Esophagus squamous epithelium (tissue), 5 donors: ENCODE data around the gene PSMA7. TPM values are rescaled to one million over a fixed set of nuclear protein-coding genes. Genes with fewer than 3 reads are reported as not detected.
A peak's percentile ranks its signal among the peaks of the same experiment; 100 is the strongest.

Experiments
- DNase-seq: peaks from one replicate; lab custom pipeline; 2025; lab: John Stamatoyannopoulos, UW
- H3K27ac ChIP-seq, 4 donors: fragments of 200-600 bp; sonication (generic); one replicate each; pipeline ENCODE4 v1.5.1; 2016 to 2019; ENCODE audit warnings: mild to moderate bottlenecking in 1 of 4
- H3K27me3 ChIP-seq, 4 donors: fragments of 200-600 bp; sonication (generic); 1 replicate in 3 of 4; 2 replicates in 1 of 4; pipeline versions ENCODE4 v1.5.1 to v1.6.0; 2017 to 2021; ENCODE audit warnings: antibody characterized with exemption in 1 of 4
- H3K36me3 ChIP-seq, 3 donors: fragments of 200-600 bp; sonication (generic); one replicate each; pipeline ENCODE4 v1.5.1; 2016 to 2019
- H3K4me1 ChIP-seq, 3 donors: fragments of 200-600 bp; sonication (generic); one replicate each; pipeline ENCODE4 v1.5.1; 2017 to 2019
- H3K4me3 ChIP-seq, 4 donors: fragments of 200-600 bp; sonication (generic); 1 replicate in 3 of 4; 2 replicates in 1 of 4; pipeline ENCODE4 v1.5.1; 2016 to 2019; ENCODE audit warnings: mild to moderate bottlenecking in 2 of 4, moderate library complexity in 1 of 4
- H3K9me3 ChIP-seq, 3 donors: fragments of 200-600 bp; sonication (generic); one replicate each; pipeline ENCODE4 v1.5.1; 2016 to 2019
- POLR2A ChIP-seq, 4 donors: fragments of 450-650 bp; IDR thresholded peaks; one replicate each; pipeline ENCODE4 v1.6.1; 2017; ENCODE audit warnings: antibody characterized with exemption in 4 of 4, mild to moderate bottlenecking in 4 of 4, moderate library complexity in 3 of 4
- whole genome bisulfite sequencing, 2 donors: methylation state at CpG; one replicate each; pipeline ENCODE4 v1.1.5; 2018; 5-methylcytosine and 5-hydroxymethylcytosine counted together
- intact Hi-C: fragments of 100-400 bp; cut with DNase I; formaldehyde crosslinking; loops from one replicate; pipeline ENCODE4 v1.15.0; 2022
- total RNA-seq, 4 donors: library from RNA; depleted of rRNA; stranded (reverse); fragments of >200 nt; gene quantifications; one replicate each; pipeline ENCODE4 v1.1.0, GENCODE V29; 2016
- TF ChIP-seq, protein P1 (sequence below), 6 experiments: fragments of 450-650 bp in 4 of 6; fragments of 200-600 bp in 2 of 6; sonication (generic) in 2 of 6; IDR thresholded peaks; one replicate each; pipeline ENCODE4 v1.5.1; 2016 to 2019; ENCODE audit warnings: antibody characterized with exemption in 6 of 6, mild to moderate bottlenecking in 4 of 6, moderate library complexity in 4 of 6
- donor health status: DM: yes; HTN: yes; CAD: no.

The PSMA7 gene
- total RNA-seq, 4 donors from 2014 or later: 230 to 373 (median 297) TPM

DNA sequence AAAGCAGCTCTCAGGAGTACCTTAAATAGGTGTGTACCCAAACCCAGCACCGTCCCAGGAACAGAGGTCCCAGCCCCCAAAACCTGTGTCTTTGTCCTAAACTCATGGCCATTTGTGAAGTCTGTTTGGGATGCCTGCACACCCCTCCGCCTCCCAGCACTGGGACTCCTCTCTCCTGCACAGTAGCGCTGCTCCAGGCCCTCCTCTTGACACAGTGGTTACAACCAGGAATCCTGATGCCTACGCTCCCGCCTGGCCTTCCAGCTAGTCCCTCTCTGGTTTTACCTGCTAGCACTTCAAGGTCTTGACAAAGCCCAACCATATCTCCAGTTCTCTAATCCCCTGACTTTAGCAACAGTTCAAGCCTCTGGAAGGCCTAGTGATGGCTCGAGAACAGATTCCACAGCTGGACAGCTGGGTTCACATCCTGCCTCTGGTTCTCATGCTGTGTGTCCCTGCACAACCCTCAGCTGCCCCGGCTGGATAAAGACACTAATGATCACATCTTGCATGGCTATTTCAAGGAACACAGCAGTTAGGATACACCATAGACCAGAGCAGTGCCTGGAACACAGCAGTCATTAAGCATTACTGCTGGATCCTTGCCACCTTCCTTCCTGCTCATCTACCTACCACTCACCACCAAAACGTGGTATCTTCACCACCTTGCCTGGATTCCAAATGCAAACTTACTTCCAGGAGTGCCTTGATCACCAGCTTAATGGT, 5.6 kb downstream of the PSMA7 start:
- H3K27ac ChIP-seq: no peak overlapping the region
- peaks cover 41 to 80% (median 46%) of the 10 kb centered on the region in 3 donors for H3K36me3 ChIP-seq
- H3K4me3 ChIP-seq: no peak overlapping the region
- WGBS, 2 donors: 73 to 80% methylated on average over 6 to 8 of the region's 8 CpGs
- DNase-seq: no peak
- no peaks in the 10 kb centered on the region for H3K9me3 ChIP-seq
- TF ChIP-seq POLR2A (IDR thresholded peaks at IDR 0.05): no peak
- TF ChIP-seq, protein P1, sequence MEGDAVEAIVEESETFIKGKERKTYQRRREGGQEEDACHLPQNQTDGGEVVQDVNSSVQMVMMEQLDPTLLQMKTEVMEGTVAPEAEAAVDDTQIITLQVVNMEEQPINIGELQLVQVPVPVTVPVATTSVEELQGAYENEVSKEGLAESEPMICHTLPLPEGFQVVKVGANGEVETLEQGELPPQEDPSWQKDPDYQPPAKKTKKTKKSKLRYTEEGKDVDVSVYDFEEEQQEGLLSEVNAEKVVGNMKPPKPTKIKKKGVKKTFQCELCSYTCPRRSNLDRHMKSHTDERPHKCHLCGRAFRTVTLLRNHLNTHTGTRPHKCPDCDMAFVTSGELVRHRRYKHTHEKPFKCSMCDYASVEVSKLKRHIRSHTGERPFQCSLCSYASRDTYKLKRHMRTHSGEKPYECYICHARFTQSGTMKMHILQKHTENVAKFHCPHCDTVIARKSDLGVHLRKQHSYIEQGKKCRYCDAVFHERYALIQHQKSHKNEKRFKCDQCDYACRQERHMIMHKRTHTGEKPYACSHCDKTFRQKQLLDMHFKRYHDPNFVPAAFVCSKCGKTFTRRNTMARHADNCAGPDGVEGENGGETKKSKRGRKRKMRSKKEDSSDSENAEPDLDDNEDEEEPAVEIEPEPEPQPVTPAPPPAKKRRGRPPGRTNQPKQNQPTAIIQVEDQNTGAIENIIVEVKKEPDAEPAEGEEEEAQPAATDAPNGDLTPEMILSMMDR (IDR thresholded peaks at IDR 0.05): no peak
- intact Hi-C loops: loop anchor here (5.0 kb wide), 1 partner anchor 125 kb away; no protein-coding TSS in a partner anchor
- H3K27me3 ChIP-seq: no peaks in the 10 kb centered on the region
- peaks cover 13 to 53% (median 22%) of the 10 kb centered on the region in 3 donors for H3K4me1 ChIP-seq

DNA sequence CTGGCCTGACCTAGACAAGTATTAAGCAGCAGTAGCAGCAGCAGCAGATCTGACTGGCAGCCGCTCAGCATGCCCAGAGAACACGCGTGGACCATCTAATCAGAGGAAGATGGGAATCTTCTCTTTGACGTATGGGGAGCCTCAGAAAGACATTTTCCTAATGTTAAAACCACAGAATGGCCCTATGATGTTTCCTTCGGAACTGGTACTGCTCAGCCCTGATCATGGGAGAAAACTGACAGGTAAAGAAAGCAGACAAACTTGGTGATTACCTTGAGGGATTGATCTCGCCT, 6.2 kb downstream of the PSMA7 start:
- peaks cover 41 to 86% (median 46%) of the 10 kb centered on the region in 3 donors for H3K36me3 ChIP-seq
- H3K27me3 ChIP-seq: no peaks in the 10 kb centered on the region
- no peak overlapping the region for H3K27ac ChIP-seq
- H3K4me3 ChIP-seq: no peak overlapping the region
- H3K4me1 ChIP-seq: peaks cover 13 to 54% (median 22%) of the 10 kb centered on the region in 3 donors
- DNase-seq: no peak
- H3K9me3 ChIP-seq: no peaks in the 10 kb centered on the region
- intact Hi-C loops: loop anchor here (5.0 kb wide), 1 partner anchor 125 kb away; no protein-coding TSS in a partner anchor
- TF ChIP-seq POLR2A (IDR thresholded peaks at IDR 0.05): no peak
- TF ChIP-seq, protein P1 (IDR thresholded peaks at IDR 0.05): peak in 1 of 6 experiments; percentile 32
- WGBS, 2 donors: 72 to 75% methylated on average over 6 of the region's 6 CpGs

DNA sequence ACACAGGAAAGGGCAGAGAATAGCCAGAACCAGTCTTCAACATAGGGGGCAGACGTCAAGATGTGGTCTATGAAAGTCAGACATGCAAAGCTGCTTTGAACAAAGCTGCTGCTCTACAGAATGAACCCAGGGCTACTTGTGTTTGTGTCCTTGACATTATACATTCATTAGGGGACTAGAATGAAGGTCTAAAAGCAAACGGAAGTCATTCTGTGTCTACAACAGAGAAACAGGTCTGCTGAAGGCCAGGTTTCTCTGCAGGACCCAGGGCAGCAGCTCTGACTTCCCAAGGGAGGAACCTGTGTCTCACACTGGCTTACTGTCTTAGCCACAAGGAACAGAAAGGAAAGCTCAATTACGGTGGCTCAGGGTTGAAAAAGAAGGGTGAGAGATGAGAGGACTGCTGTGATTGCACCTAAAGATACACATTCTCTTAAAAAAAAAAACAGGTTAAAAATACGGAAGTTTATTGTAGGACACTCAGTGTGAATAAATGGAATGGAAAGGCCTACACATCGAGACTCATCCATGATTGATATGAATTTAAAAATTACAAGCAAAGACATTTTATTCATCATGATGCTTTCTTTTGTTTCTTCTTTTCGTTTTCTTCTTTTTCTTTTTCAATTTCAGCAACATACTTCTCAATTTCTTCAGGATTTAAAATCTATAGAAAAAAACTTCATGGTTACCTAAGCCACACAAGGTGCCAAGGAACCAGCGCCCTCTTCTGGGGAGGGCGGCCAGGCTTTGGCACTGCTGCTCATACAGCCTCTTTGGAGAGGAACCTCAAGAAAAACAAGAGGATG, 6.7 kb downstream of the PSMA7 start:
- Histone ChIP-seq H3K4me1 (peaks cover 9 to 54% (median 16%) of the 10 kb centered on the region in 3 donors), H3K9me3 (no peaks in the 10 kb centered on the region), H3K27ac (no peak overlapping the region), H3K27me3 (no peaks in the 10 kb centered on the region), H3K36me3 (peaks cover 41 to 91% (median 49%) of the 10 kb centered on the region in 3 donors), H3K4me3 (no peak overlapping the region)
- 46 to 53% methylated on average over 8 of the region's 8 CpGs for WGBS, 2 donors
- no peak for DNase-seq
- TF ChIP-seq, protein P1 (IDR thresholded peaks at IDR 0.05): peak; percentile 65 to 79 (median 76)
- TF ChIP-seq POLR2A (IDR thresholded peaks at IDR 0.05): no peak
- intact Hi-C loops: loop anchor here (5.0 kb wide), 1 partner anchor 124 kb away; no protein-coding TSS in a partner anchor

DNA sequence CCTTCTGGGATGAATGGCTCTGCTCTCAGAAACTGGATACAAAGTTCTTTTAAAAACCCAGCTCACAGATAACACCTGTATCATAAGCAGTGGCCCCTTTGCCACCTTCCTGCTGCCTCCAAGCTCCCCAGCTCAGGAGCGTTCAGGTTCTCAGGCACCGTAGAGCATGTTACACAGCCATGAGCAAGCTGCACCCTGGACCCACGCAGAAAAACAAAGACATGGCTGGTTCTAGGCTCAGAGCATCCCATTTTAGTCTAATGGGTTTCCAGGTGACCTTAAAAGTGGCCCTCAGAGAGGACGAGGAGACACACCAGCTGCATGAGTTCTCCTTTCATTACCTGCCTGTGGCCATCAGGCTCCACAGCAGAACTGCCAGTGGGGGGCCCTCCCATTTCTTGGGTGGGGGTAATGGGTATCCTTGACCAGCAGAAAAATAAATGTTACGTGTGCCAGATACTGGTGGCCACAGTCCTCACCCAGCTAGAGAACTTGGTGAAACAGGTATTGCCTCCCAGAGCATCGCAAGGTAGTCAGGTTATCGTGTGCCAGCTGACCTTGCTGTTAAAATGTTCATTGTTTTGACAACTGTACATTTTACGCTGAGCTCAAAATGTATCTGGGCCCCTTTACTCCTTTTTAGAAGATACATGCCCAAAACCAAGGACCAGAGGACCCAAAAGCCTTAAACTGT, 7.5 kb downstream of the PSMA7 start:
- Histone ChIP-seq H3K27ac (peak overlapping the region in 2 of 4 donors; percentile 5 to 79), H3K27me3 (no peaks in the 10 kb centered on the region), H3K36me3 (peaks cover 49 to 99% (median 57%) of the 10 kb centered on the region in 3 donors), H3K4me1 (peaks cover 1 to 49% (median 9%) of the 10 kb centered on the region in 3 donors), H3K9me3 (no peaks in the 10 kb centered on the region), H3K4me3 (no peak overlapping the region)
- no peak for DNase-seq
- whole genome bisulfite sequencing, 2 donors: 87 to 88% methylated on average over 6 to 8 of the region's 8 CpGs
- TF ChIP-seq, protein P1 (IDR thresholded peaks at IDR 0.05): no peak
- TF ChIP-seq POLR2A (IDR thresholded peaks at IDR 0.05): no peak
- intact Hi-C loops: loop anchor here (5.0 kb wide), 1 partner anchor 123 kb away; no protein-coding TSS in a partner anchor
